ENCODE measurements around the gene FBXO21.
"Not testable (repeated sequence)": the region's sequence is repeated elsewhere in the genome, so short reads cannot be mapped to it uniquely, and the experiment has no call there.

DNA sequence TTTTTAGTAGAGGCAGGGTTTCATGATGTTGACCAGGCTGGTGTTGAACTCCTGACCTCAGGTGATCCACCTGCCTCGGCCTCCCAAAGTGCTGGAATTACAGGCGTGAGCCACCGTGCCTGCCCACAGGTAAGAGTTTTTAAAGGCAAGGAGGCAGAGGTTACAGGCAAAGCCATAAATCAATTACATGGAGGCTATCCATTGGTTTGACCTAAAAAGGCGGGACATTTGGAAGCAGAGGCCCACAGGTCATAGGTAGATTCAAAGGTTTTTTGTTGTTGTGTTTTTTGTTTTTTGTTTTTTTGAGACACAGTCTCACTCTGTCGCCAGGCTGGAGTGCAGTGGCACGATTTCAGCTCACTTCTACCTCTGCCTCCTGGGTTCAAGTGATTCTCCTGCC lies 6.1 kb upstream of the FBXO21 start:
- not testable (repeated sequence) for TF ChIP-seq EZH2 (IDR thresholded peaks at IDR 0.05; ENCODE audit: low read depth, unreplicated experiment); EZH2phosphoT487 (IDR thresholded peaks at IDR 0.05; ENCODE audit: unreplicated experiment); POLR2AphosphoS5 (IDR thresholded peaks at IDR 0.05; ENCODE audit: low read depth); ZNF331 (CRISPR knock-in tag; IDR thresholded peaks at IDR 0.05; ENCODE audit: low read depth); CREB1 (CRISPR knock-in tag; IDR thresholded peaks at IDR 0.05; ENCODE audit: low read depth)
- TF ChIP-seq, protein P1, sequence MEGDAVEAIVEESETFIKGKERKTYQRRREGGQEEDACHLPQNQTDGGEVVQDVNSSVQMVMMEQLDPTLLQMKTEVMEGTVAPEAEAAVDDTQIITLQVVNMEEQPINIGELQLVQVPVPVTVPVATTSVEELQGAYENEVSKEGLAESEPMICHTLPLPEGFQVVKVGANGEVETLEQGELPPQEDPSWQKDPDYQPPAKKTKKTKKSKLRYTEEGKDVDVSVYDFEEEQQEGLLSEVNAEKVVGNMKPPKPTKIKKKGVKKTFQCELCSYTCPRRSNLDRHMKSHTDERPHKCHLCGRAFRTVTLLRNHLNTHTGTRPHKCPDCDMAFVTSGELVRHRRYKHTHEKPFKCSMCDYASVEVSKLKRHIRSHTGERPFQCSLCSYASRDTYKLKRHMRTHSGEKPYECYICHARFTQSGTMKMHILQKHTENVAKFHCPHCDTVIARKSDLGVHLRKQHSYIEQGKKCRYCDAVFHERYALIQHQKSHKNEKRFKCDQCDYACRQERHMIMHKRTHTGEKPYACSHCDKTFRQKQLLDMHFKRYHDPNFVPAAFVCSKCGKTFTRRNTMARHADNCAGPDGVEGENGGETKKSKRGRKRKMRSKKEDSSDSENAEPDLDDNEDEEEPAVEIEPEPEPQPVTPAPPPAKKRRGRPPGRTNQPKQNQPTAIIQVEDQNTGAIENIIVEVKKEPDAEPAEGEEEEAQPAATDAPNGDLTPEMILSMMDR (conservative IDR thresholded peaks at IDR 0.05; ENCODE audit: low read depth in 2 of 2): not testable (repeated sequence)
- TF ChIP-seq, protein P2, sequence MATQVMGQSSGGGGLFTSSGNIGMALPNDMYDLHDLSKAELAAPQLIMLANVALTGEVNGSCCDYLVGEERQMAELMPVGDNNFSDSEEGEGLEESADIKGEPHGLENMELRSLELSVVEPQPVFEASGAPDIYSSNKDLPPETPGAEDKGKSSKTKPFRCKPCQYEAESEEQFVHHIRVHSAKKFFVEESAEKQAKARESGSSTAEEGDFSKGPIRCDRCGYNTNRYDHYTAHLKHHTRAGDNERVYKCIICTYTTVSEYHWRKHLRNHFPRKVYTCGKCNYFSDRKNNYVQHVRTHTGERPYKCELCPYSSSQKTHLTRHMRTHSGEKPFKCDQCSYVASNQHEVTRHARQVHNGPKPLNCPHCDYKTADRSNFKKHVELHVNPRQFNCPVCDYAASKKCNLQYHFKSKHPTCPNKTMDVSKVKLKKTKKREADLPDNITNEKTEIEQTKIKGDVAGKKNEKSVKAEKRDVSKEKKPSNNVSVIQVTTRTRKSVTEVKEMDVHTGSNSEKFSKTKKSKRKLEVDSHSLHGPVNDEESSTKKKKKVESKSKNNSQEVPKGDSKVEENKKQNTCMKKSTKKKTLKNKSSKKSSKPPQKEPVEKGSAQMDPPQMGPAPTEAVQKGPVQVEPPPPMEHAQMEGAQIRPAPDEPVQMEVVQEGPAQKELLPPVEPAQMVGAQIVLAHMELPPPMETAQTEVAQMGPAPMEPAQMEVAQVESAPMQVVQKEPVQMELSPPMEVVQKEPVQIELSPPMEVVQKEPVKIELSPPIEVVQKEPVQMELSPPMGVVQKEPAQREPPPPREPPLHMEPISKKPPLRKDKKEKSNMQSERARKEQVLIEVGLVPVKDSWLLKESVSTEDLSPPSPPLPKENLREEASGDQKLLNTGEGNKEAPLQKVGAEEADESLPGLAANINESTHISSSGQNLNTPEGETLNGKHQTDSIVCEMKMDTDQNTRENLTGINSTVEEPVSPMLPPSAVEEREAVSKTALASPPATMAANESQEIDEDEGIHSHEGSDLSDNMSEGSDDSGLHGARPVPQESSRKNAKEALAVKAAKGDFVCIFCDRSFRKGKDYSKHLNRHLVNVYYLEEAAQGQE (IDR thresholded peaks at IDR 0.05; ENCODE audit: unreplicated experiment): not testable (repeated sequence)
